HepG2 (cell line): ENCODE data around the gene SLC38A2. TPM values are rescaled to one million over a fixed set of nuclear protein-coding genes. Genes with fewer than 3 reads are reported as not detected.

ENCODE experiments used
- AGO2 ChIP-seq: fragments of 200-400 bp; formaldehyde crosslinking; optimal IDR thresholded peaks from 2 replicates; pipeline ENCODE3; 2017; ENCODE audit warnings: mild to moderate bottlenecking, low read depth, low read length, moderate library complexity
- AHR ChIP-seq: IDR thresholded peaks from 2 replicates; pipeline ENCODE4 v1.6.1; 2018; ENCODE audit warnings: missing genetic modification reagents, missing compliant biosample characterization
- CENPT ChIP-seq: sonication (generic); formaldehyde crosslinking; IDR thresholded peaks from 2 replicates; pipeline ENCODE4 v1.8.0; 2022; ENCODE audit warnings: low read depth, mild to moderate bottlenecking, moderate library complexity, missing genetic modification reagents
- EP300 ChIP-seq, 3 experiments: sonication (generic) in 1 of 3; formaldehyde crosslinking in 1 of 3; IDR thresholded peaks; 2 replicates each; pipeline versions ENCODE4 v1.5.1 to v1.6.1; 2011 to 2020; ENCODE audit warnings: low read depth in 2 of 3, low read length in 2 of 3, borderline replicate concordance in 1 of 3, improper control_type of control experiment in 1 of 3, mild to moderate bottlenecking in 1 of 3, missing genetic modification reagents in 1 of 3, moderate library complexity in 1 of 3
- ERF ChIP-seq: IDR thresholded peaks from 2 replicates; pipeline ENCODE4 v1.6.1; 2018; ENCODE audit warnings: missing biosample characterization, missing genetic modification reagents
- GATA4 ChIP-seq: sonication (generic); IDR thresholded peaks from 2 replicates; pipeline ENCODE4 v1.6.1; 2016; ENCODE audit warnings: antibody characterized with exemption, low read depth, borderline replicate concordance
- HNF4G ChIP-seq, 2 experiments: sonication (generic) in 1 of 2; formaldehyde crosslinking in 1 of 2; IDR thresholded peaks; 2 replicates each; pipeline versions ENCODE4 v1.4.0 to v1.6.1; 2011 to 2020; ENCODE audit warnings: borderline replicate concordance in 2 of 2, low read depth in 2 of 2, mild to moderate bottlenecking in 2 of 2, low read length in 1 of 2, missing genetic modification reagents in 1 of 2, moderate library complexity in 1 of 2
- JUND ChIP-seq: sonication (generic); formaldehyde crosslinking; IDR thresholded peaks from 2 replicates; pipeline ENCODE4 v1.8.0; 2022; ENCODE audit warnings: mild to moderate bottlenecking, missing genetic modification reagents
- KDM5B ChIP-seq: sonication (generic); formaldehyde crosslinking; IDR thresholded peaks from 2 replicates; pipeline ENCODE4 v1.4.0; 2020; ENCODE audit warnings: missing genetic modification reagents, mild to moderate bottlenecking, borderline replicate concordance
- KLF16 ChIP-seq, 2 experiments: sonication (generic) in 1 of 2; formaldehyde crosslinking in 1 of 2; IDR thresholded peaks; 2 replicates each; pipeline versions ENCODE4 v1.6.1 to v1.8.0; 2016 to 2023; ENCODE audit warnings: missing genetic modification reagents in 2 of 2, missing compliant biosample characterization in 1 of 2
- MXD4 ChIP-seq: IDR thresholded peaks from 2 replicates; pipeline ENCODE4 v1.6.1; 2016; ENCODE audit warnings: mild to moderate bottlenecking, missing biosample characterization, missing genetic modification reagents
- RFX5 ChIP-seq: IDR thresholded peaks from 2 replicates; pipeline ENCODE4 v1.6.1; 2011; ENCODE audit warnings: low read depth, low read length, improper control_type of control experiment
- YEATS4 ChIP-seq: sonication (generic); formaldehyde crosslinking; IDR thresholded peaks from 2 replicates; pipeline ENCODE4 v1.4.0; 2020; ENCODE audit warnings: missing genetic modification reagents, borderline replicate concordance
- ZKSCAN1 ChIP-seq: fragments of 150-350 bp; IDR thresholded peaks from 2 replicates; pipeline ENCODE4 v1.6.1; 2014; ENCODE audit warnings: low read length
- ZNF234 ChIP-seq: sonication (generic); formaldehyde crosslinking; conservative IDR thresholded peaks from 2 replicates; pipeline ENCODE4 v1.5.1; 2020; ENCODE audit warnings: mild to moderate bottlenecking, missing genetic modification reagents
- ZNF572 ChIP-seq: sonication (generic); formaldehyde crosslinking; IDR thresholded peaks from 2 replicates; pipeline ENCODE4 v1.5.1; 2020; ENCODE audit warnings: mild to moderate bottlenecking, missing genetic modification reagents
- ZNF607 ChIP-seq: sonication (generic); formaldehyde crosslinking; IDR thresholded peaks from 2 replicates; pipeline ENCODE4 v1.5.1; 2020; ENCODE audit warnings: missing genetic modification reagents, mild to moderate bottlenecking, borderline replicate concordance
- ZNF616 ChIP-seq: sonication (generic); formaldehyde crosslinking; IDR thresholded peaks from 2 replicates; pipeline ENCODE4 v1.5.0; 2020; ENCODE audit warnings: low read depth, mild to moderate bottlenecking, missing genetic modification reagents
- ZNF629 ChIP-seq: sonication (generic); formaldehyde crosslinking; conservative IDR thresholded peaks from 2 replicates; pipeline ENCODE4 v1.5.0; 2020; ENCODE audit warnings: missing genetic modification reagents
- ZNF891 ChIP-seq: sonication (generic); formaldehyde crosslinking; IDR thresholded peaks from 2 replicates; pipeline ENCODE4 v1.5.0; 2020; ENCODE audit warnings: mild to moderate bottlenecking, missing genetic modification reagents
- ZSCAN22 ChIP-seq: sonication (generic); formaldehyde crosslinking; IDR thresholded peaks from 2 replicates; pipeline ENCODE4 v1.4.0; 2020; ENCODE audit warnings: mild to moderate bottlenecking, missing genetic modification reagents
- polyA plus RNA-seq, 8 experiments: library from polyadenylated mRNA; depleted of rRNA in 3 of 8; stranded (reverse) in 7 of 8; unstranded in 1 of 8; fragments of >200 nt; fragmentation: Illumina TruSeq in 4 of 8; extraction: Trizol in 4 of 8; gene quantifications; 2 replicates each; pipeline versions ENCODE4 v1.2.1 to v1.2.3, GENCODE V29; 2011 to 2016; ENCODE audit warnings: low read depth in 4 of 8, missing spikeins in 1 of 8, mixed read lengths in 1 of 8; ENCODE audit not compliant: insufficient read depth in 1 of 8
- total RNA-seq, 5 experiments: library from RNA; depleted of rRNA; stranded (reverse); fragments of >200 nt; fragmentation: Illumina TruSeq; extraction: Trizol; gene quantifications; 2 replicates each; pipeline ENCODE4 v1.2.3, GENCODE V29; 2016; ENCODE audit warnings: low read depth in 1 of 5
- TF ChIP-seq, protein P1 (sequence below): sonication (generic); formaldehyde crosslinking; IDR thresholded peaks from 2 replicates; pipeline ENCODE4 v1.9.0; 2021; ENCODE audit warnings: missing genetic modification reagents, mild to moderate bottlenecking, borderline replicate concordance
- TF ChIP-seq, protein P2 (sequence below): sonication (generic); formaldehyde crosslinking; IDR thresholded peaks from 2 replicates; pipeline ENCODE4 v1.4.0; 2020; ENCODE audit warnings: missing genetic modification reagents, low read depth, mild to moderate bottlenecking, borderline replicate concordance
- TF ChIP-seq, protein P3 (sequence below): sonication (generic); formaldehyde crosslinking; IDR thresholded peaks from 2 replicates; pipeline ENCODE4 v1.4.0; 2020; ENCODE audit warnings: mild to moderate bottlenecking, low read depth, missing genetic modification reagents

Gene SLC38A2
- total and polyA plus RNA-seq, 2 of the 13 experiments (the other 11 are each of a cell fraction or from before 2014, with no cell fraction given): 368 to 880 TPM

DNA sequence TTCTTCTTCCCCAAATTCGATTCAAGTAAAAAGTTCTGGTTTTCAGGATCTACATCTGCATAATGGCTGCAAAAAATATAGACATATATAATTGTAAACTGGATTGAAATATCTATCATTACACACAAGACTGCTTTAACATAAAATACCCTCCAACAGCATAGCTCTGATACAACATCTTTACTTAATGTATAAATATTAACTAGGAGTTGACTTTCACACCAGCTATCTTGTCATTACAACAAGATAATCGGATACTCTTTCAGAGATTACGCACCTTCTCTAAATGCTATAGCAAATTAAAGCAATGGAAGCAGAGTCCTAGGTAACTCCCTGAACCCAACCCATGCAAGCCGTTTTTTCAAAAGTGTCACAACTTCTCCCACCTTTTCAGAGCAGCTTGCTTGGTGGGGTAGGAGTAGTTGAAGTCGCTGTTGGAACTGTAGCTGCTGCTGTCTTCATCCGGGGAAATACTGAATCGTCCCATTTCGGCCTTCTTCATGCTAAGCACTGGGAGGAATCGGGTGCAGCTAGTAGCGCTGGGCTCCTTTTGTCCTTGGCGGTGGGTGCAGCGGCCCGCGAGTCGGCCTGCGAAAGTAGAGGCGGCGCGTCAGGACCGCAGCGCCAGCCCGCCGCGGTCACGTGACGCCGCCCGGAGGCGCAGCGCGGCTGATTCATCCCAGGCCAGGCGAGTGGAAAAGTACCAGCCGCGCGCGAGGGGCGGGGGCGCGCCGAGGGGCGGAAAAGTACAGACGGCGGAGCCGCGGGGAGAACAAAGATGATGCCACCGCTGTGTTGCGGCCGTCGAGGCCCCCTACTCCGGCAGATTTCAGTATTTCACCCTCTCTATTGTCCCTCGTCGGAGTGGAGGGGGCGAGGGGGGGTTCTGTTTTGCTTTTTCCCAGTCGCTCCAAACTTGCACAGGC is 1.5 kb downstream of the SLC38A2 start (continued):
- TF ChIP-seq ZNF616 (no peak; the same call in 1 of the 2 replicates), RFX5 (no peak), KLF16 (CRISPR knock-in tag; IDR thresholded peaks at IDR 0.05) (peak in 1 of 2 experiments; percentile 50; a peak in 2 of 4 replicates), AGO2 (peak; percentile 100), ZNF607 (CRISPR knock-in tag) (peak; percentile 75), JUND (peak; percentile 49; the same call in 1 of the 2 replicates), ERF (CRISPR knock-in tag) (peak; percentile 42; the same call in 1 of the 2 replicates), CENPT (CRISPR knock-in tag) (no peak), GATA4 (peak; percentile 25; the same call in 1 of the 2 replicates), ZSCAN22 (CRISPR knock-in tag) (peak; percentile 12; the same call in 1 of the 2 replicates), YEATS4 (peak; percentile 12; the same call in 1 of the 2 replicates), ZNF572 (CRISPR knock-in tag) (no peak), KDM5B (CRISPR knock-in tag) (peak; percentile 78; the same call in 1 of the 2 replicates), MXD4 (peak; percentile 37; the same call in 1 of the 2 replicates), EP300 (IDR thresholded peaks at IDR 0.05; ENCODE audit: low read depth in 2 of 2, low read length in 2 of 2) (peak in 1 of 2 experiments; percentile 77; a peak in 2 of 4 replicates), EP300 (CRISPR knock-in tag; IDR thresholded peaks at IDR 0.05; ENCODE audit: borderline replicate concordance) (0 out of 2 replicates have a peak, but pooled peaks have one; percentile 28), ZNF629 (CRISPR knock-in tag) (no peak), AHR (no peak), HNF4G (IDR thresholded peaks at IDR 0.05; ENCODE audit: borderline replicate concordance, low read depth, low read length) (no peak), HNF4G (CRISPR knock-in tag; IDR thresholded peaks at IDR 0.05; ENCODE audit: borderline replicate concordance, low read depth) (0 out of 2 replicates have a peak, but pooled peaks have one; percentile 25), ZNF234 (CRISPR knock-in tag) (no peak), ZKSCAN1 (no peak), ZNF891 (CRISPR knock-in tag) (no peak)
- TF ChIP-seq, protein P1, sequence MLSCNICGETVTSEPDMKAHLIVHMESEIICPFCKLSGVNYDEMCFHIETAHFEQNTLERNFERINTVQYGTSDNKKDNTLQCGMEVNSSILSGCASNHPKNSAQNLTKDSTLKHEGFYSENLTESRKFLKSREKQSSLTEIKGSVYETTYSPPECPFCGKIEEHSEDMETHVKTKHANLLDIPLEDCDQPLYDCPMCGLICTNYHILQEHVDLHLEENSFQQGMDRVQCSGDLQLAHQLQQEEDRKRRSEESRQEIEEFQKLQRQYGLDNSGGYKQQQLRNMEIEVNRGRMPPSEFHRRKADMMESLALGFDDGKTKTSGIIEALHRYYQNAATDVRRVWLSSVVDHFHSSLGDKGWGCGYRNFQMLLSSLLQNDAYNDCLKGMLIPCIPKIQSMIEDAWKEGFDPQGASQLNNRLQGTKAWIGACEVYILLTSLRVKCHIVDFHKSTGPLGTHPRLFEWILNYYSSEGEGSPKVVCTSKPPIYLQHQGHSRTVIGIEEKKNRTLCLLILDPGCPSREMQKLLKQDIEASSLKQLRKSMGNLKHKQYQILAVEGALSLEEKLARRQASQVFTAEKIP (CRISPR knock-in tag): no peak
- TF ChIP-seq, protein P2, sequence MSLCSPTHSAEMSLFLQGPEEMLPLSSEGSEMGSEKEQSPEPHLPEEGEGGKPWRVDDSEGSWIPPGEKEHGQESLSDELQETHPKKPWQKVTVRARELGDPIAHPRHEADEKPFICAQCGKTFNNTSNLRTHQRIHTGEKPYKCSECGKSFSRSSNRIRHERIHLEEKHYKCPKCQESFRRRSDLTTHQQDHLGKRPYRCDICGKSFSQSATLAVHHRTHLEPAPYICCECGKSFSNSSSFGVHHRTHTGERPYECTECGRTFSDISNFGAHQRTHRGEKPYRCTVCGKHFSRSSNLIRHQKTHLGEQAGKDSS (CRISPR knock-in tag): peak; percentile 74
- TF ChIP-seq, protein P3, sequence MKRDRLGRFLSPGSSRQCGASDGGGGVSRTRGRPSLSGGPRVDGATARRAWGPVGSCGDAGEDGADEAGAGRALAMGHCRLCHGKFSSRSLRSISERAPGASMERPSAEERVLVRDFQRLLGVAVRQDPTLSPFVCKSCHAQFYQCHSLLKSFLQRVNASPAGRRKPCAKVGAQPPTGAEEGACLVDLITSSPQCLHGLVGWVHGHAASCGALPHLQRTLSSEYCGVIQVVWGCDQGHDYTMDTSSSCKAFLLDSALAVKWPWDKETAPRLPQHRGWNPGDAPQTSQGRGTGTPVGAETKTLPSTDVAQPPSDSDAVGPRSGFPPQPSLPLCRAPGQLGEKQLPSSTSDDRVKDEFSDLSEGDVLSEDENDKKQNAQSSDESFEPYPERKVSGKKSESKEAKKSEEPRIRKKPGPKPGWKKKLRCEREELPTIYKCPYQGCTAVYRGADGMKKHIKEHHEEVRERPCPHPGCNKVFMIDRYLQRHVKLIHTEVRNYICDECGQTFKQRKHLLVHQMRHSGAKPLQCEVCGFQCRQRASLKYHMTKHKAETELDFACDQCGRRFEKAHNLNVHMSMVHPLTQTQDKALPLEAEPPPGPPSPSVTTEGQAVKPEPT: no peak
